Dermis blood vessel endothelial cell (primary cell): ENCODE results near the gene POC5. TPM values are rescaled to one million over a fixed set of nuclear protein-coding genes. Genes with fewer than 3 reads are reported as not detected.

Source experiments
- DNase-seq: peaks from one replicate; pipeline ENCODE4 v3.0.0; 2010
- total RNA-seq: library from RNA; depleted of rRNA; stranded (reverse); fragments of >200 nt; gene quantifications from 2 replicates; pipeline ENCODE4 v1.2.3, GENCODE V29; 2014

Gene POC5
- total RNA-seq, 1 donor from 2014 or later: 14.0 TPM

DNA sequence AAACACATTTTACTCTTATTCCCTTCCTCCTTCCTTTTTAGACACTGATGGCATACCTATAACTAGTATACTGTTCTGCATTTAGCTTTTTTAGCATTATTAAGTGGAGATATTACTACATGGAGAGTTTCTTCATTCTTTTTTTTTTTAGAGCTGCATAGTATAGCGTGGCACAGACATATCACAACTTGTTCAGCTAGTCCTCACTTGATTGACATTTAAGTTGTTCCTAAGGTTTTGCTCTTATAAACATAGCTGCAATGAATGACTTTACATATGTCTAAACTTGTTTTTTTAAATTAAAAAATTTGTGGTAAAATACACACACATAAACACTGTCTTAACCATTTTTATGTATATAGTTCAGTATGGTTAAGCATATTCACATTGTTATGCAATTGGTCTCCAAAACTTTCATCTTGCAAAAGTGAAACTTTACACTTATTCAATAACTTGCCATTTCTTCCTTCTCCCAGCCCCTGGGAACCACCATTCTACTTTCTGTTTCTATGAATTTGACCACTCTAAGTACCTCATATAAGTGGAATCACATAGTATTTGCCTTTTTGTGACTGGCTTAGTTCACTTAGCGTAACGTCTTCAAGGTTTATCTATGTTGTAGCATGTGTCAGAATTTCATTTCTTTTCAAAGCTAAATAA lies 57.3 kb downstream of the POC5 start:
- no peak for DNase-seq

DNA sequence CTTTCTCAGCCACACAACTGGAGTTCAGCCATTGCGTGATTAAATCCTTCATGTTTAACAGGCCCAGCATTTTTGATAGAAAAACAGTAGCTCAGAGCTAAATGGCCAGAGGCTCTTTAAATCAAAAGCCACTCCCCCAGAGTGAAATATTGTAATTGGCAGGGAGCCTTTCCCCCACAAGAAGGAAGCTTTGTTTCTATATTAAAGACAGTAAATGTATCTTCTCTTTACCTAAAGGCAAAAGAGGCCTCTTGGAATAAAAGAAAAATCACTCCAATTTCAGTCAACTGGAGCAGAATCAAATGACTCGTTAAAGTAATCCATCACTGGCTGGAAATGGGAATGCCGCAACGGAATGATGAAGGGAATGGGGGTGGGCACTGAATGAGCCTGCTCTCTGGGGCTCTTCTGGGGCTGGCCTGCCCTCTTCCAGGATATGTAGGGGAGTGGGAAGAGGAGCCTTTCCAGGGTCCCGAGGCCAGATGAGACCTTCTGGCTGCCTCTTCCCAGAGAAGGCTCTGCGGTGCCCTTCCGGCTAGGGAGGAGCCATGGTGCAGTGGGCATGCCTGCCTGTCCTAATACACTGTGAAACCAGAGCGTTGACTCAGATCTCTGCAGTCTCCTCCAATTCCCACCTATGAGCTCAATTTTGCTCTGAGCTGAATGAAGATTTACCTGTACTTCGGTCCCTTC lies 60.8 kb downstream of the POC5 start:
- peak; percentile 51 for DNase-seq

DNA sequence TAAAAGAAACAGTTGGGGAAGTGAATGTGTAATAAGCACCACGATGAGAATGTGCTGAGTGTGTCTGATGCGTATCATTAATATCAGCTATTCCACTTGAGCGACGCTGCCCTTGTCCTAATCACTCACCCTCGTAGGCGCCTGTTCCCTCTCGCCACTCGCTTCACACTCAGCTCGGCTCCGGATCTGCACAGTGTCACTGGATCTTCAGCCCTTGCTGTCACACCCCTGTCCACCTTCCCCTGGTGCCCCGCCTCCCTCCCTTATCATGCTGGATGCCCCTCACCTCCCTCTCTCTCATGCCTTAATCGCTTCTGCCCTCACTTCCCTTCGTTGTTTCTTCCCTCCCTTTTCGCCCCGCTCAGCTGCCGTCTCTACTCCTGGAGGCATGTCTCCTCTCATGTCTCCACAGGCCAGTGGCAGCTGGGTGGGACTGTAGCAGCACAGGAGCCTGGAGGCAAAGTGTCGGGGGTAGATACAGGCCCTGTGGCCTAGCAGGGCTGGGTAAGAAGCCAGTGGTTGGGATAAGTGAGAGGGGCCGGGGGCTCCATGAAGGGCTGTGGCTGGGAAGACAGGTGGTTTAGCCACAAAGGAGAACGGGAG lies 62.4 kb downstream of the POC5 start:
- no peak for DNase-seq

DNA sequence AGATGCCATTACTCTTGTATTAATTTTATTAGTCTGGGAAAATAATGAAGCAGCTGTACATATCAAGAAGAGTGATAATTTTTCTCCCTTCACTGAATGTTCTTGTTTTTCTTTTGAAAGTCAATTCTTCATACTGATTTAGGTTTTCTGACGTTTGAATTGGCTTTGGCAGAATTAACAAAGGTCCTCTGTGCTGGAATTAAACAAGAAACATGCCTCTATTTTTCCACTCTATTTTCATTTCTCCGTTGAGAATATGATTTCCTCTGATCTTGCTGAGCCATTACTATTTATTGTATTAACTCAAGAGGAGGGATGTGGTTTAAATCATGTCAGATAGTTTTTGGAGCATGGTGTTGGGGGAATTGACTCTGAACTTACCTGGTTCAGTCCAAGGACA lies 63.7 kb downstream of the POC5 start:
- no peak for DNase-seq

DNA sequence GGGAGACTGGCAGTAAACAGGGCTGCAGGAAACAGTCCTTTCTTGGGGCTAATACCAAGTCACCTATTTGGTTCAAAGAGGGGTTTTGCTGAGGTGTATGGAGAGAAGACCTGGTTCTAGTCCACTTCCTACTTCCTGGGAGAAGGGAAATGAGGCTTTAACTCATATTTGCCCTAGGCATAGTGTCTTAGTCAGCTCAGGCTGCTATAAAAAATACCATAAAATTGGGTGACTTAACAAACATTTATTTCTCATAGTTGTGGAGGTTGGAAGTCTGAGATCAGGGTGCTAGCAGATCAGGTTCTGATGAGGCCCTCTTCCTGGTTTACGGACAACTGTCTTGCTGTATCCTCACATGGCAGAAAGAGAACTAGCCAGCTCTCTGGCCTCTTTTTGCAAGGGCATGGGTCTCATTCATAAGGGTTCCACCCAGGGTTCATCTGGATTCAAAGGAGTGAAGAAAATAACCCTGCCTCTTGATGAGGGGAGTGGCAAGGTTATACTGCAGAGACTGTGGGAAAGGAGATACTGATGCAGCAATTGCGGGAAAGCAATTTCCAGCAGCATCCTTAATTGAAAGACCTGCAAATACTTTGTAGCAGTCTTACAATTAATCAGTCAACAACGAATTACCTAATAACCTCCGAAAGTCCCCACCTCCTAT lies 65.5 kb downstream of the POC5 start:
- no peak for DNase-seq

DNA sequence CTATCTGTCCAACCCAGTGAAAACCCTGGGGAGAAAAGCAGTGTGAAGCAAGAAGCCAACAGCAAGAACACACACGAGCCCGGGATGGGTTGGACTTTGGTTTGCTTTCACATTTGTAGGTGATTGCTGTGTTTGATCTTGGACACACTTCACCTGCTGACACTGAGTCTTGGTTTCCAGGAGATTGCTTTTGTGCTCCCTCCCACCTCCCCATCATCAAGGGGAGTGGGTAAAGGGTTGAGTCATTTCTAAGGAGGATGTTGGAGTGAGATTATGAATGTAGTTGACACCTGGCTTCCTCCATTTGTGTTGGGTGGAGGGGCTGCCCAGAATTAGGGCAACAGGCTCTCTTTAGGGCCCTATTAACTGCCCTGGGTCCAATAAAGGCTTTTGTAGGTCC lies 68.5 kb downstream of the POC5 start:
- DNase-seq: no peak

DNA sequence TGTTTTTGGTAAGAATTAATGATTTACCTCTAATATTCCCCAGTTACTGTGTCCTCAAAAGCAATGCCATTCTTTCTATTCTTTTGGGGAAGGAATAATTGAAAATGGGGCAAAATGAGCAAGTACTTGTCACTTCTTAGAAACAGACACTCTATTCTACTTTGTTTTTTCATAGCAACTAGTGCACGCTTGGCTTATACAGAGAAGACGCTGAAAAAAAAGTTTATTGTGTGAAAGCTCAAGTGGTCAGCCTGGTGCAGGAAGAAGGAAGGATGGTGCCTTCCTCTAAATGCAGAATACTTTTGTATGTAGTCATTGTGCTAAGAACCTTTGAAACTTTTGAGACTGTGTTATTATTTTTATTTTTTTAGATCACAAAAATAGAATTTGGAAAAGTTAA lies 76.4 kb downstream of the POC5 start:
- DNase-seq: peak; percentile 56

DNA sequence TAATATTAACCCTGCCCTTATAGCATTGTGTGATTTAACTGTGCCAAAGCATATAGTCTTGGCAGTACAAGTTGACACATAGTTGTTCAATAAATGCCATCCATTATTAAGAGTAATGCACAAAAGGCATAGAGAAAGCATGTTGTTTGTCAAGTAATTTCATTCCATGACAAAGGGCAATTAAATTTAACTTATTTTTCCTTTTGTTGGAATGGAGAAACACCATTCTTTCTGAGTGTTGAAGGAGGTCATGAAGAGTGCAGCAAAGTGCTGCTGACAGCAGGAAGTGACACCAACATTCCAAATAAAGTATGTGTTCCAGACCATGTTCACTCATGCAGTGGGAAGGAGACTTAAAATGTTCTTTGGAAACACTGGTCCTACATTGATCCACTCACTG lies 76.8 kb downstream of the POC5 start:
- DNase-seq: peak; percentile 91

DNA sequence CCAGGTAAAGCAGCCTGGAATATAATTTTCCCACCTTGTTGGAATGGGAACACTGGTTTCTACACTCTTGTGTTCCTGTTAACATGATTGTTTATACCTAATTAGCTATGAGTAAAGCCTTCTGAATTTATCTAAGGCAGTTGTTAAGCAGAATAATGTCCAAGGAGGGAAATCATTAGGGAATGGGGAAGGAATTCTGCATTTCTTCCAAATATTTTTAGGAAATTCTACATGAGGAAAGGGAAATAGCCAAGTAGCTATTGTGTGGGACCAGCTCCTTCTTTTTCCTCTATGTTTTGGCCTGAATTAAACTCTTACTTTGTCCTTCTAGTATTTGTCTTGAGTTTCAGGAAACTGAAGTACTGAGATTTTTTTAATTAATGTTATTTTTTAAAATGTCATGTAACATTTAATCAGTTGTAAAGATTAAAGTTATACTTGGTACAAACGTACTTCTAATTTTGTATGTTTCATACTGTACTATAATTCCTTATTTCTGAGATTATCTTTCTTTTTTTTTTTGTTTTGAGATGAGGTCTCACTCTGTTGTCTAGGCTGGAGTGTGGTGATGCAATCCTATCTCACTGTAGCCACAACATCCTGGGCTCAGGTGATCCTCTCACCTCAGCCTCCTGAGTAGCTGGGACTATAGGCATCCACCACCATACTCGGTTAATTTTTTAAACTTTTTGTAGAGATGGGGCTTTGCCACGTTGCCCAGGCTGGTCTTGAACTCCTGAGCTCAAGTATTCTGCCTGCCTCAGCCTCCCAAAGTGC lies 77.5 kb downstream of the POC5 start:
- peak; percentile 40 for DNase-seq

DNA sequence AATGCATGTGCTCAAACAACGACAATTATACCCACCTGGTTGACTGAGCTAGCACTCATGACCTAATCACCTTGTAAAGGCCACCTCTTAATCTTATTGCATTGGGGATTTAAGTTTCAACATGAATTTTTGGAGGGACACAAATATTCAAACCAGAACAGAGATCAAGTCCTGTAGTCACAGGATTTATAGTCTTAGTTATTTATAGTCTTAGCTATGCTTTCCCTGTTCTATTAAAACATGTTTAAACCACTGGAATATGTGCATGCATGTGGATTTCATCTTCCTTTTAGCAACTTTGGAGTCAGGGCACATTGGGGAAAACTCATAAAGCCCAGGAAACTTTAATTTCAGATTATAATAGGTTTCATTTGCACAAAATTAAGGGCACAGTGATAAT lies 79.3 kb downstream of the POC5 start:
- no peak for DNase-seq

DNA sequence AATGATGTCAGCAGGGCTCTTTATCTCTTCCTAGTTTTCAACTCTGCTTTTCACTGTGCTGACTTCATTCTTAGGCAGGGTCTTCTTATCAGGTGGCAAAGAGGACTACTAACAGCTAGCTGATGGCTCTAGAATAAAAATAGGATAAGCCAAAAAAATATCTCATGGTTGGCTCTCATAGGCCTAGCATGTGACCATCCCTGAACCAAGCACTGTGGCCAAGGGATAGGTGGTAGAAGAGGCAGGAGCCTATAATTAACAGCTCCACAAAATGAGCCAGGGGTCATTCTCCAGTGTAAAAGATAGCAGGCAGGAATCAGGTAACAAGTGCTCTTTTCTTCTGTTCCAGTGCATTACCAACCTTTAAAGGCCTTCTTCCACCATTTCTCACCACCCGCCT lies 84.9 kb downstream of the POC5 start:
- DNase-seq: no peak

DNA sequence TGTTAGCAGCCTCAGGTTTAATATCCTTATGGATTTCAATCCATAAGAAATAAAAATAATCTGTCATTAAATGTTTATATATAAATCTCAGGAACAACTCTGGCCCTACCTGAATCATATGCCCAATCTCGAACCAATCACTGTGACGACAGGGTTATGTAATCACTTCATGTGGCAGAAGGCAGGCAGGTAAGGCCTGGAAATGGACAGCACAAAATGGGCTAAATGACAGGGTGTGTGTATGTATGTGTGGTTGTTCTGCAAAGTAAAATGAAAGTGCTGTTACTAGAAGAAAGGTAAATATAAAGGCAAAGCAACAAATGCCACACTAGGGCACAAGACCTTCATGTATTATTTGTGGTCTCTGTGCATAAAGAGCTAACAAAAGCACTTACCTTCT lies 86.4 kb downstream of the POC5 start:
- DNase-seq: no peak

DNA sequence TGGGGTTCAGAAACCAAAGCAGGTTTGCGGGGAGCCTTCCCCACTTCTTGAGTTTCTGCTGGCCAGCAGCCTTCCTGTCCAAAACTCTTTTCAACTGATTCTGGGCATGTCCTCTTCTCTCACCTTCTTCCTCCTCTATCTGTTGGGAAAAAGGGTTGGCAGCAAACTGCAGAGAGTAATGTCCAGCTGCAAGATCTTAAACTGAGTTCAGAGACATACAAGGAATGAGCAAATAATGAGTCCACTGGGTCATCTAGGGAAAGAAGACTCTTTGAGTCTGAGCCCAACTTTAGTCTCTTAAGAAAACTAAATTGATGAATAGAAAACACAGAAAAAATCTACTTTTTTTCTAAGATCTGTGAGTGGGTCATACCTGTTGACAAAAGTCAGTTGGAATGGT lies 89.4 kb downstream of the POC5 start:
- no peak for DNase-seq

DNA sequence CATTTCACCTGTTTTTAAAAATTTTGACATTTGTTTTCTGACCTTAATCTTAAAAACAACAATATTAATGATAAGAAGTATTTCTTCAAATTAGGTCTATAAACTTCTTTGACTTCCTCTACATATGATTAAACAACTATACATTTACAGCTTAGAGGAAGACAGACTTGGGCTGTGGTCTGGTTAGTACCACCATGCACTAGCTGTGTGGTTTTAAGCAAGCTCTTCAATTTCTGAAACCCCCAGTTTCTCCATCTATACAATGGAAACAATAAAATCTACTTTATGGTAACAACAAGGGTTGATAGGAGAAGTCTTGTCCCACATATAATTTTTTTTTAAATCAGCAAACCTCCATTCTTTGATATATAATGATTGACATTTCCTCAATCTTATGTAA lies 90.3 kb downstream of the POC5 start:
- no peak for DNase-seq

Other genes starting within 250 kb of the POC5 start
- 34.5 and 81.9 TPM in 2 replicates for gene CERT1, start 205.8 kb downstream of the POC5 start, total RNA-seq
- gene POLK, start 205.5 kb downstream of the POC5 start, total RNA-seq: 53.4 and 65.0 TPM in 2 replicates
- gene ANKDD1B, start 106.0 kb downstream of the POC5 start, total RNA-seq: 0.68 and 1.1 TPM in 2 replicates